DND-41 (cell line): ENCODE results near the gene TMEM150A.

ENCODE experiments used
- EZH2 ChIP-seq: IDR thresholded peaks from 3 replicates; pipeline ENCODE4 v1.6.1; 2012; ENCODE audit warnings: borderline replicate concordance, low read depth, mild to moderate bottlenecking, moderate library complexity, low read length, inconsistent platforms; ENCODE audit not compliant: severe bottlenecking
- TF ChIP-seq, protein P1 (sequence below): IDR thresholded peaks from 2 replicates; pipeline ENCODE4 v1.5.1; 2012; ENCODE audit warnings: borderline replicate concordance, low read length, moderate library complexity, mild to moderate bottlenecking; ENCODE audit not compliant: poor library complexity, severe bottlenecking; ENCODE audit errors: extremely low read depth

DNA sequence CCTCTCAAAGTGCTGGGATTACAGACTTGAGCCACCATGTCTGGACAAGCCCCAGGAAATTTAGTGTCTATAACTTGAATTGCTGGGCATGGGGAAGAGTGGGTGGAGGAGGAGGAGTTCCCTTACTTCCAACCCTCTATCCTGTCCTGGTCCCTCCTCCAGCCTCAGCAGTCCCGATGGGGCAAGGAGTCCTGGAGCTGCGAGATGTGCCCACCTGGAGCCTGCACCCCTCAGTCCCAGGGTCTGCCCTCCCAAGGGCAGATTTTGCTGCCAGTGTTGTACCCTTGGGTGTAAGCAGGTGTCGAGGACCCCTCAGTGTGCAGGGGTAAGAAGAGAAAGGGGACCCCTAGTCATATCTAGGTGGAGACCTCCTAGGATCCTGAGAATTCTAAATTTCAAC is 22.3 kb downstream of the TMEM150A start:
- TF ChIP-seq, protein P1, sequence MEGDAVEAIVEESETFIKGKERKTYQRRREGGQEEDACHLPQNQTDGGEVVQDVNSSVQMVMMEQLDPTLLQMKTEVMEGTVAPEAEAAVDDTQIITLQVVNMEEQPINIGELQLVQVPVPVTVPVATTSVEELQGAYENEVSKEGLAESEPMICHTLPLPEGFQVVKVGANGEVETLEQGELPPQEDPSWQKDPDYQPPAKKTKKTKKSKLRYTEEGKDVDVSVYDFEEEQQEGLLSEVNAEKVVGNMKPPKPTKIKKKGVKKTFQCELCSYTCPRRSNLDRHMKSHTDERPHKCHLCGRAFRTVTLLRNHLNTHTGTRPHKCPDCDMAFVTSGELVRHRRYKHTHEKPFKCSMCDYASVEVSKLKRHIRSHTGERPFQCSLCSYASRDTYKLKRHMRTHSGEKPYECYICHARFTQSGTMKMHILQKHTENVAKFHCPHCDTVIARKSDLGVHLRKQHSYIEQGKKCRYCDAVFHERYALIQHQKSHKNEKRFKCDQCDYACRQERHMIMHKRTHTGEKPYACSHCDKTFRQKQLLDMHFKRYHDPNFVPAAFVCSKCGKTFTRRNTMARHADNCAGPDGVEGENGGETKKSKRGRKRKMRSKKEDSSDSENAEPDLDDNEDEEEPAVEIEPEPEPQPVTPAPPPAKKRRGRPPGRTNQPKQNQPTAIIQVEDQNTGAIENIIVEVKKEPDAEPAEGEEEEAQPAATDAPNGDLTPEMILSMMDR, result no peak
- no peak for TF ChIP-seq EZH2
